GM21526 (cell line): ENCODE data around the gene TPCN2.

Experiments used
- ATAC-seq: cut with Tn5 transposase; IDR thresholded peaks from one replicate; pipeline ENCODE4 v1.9.1; 2021; ENCODE audit warnings: moderate library complexity; ENCODE audit not compliant: unreplicated experiment, low FRiP score

Gene TPCN2

GRCh38 chr11:69010361-69010891 lies 38.3 kb upstream of the TPCN2 start:
- ATAC-seq, result no peak

GRCh38 chr11:69010964-69011623 lies 37.6 kb upstream of the TPCN2 start:
- no peak for ATAC-seq

DNA sequence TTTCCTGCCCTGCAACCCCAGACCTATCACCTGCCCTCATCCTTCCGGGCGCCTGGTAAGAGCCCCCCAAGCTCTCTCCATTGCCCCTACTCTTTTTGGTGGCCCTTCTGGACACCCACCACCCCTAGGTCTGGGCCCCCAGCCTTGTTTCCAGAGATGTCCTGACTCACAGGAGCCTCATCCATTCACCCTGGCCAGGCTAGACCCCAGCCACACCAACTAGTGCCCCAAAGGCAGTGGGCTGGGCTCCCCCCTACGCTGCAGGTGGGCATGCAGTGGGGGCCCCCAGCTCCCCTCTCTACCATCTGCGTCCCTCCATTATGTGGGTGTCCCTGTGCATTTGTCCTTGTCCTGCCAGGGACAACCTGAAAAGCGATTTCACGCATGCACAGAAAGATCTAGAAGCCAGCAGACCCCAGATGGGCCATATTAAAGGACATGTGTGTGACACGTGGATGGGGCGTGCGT lies 37.1 kb upstream of the TPCN2 start:
- no peak for ATAC-seq

DNA sequence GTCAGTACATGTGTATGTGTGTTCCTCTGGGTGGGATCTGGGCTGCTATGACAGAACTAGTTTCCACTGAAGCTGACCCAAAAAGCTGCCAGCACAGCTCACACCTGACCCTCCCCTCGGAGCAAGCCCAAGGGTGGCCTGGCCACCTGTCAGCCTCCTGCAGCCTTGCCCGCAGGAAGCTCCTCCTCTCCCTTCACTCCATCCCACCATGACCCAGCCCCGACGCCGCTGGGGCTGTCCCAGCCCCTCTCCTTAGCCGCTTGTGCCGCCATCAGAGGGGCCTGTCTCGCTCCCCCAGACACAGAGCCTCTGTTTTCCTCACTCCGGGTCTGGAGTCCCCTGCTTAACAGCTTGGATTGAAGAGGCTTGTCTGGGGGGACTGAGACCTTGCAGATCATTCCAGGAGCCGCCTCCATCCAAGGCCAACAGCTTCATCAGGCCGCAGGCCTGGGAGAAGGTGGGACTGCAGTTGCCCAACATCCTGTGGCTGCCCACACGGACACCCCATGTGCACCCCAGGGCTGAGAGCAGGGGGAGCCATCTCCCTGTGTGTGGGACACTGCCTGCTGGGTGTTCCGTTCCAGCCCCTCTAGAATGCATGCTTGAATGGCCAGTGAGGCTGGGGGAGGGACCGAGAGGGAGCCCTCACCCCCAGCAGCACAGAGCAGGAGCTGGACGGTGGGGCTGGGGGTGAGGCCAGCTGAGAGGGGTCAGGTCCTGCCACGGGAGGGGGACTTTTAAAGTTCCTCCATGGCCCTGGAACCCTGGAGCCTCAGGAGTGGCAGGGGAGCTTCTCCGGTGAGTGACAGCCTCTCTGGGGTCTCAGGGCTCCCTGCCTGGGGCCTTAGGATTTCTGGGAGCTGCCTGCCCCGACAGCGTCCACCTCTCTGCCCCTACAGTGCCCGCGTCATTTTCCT lies 36.4 kb upstream of the TPCN2 start:
- no peak for ATAC-seq

DNA sequence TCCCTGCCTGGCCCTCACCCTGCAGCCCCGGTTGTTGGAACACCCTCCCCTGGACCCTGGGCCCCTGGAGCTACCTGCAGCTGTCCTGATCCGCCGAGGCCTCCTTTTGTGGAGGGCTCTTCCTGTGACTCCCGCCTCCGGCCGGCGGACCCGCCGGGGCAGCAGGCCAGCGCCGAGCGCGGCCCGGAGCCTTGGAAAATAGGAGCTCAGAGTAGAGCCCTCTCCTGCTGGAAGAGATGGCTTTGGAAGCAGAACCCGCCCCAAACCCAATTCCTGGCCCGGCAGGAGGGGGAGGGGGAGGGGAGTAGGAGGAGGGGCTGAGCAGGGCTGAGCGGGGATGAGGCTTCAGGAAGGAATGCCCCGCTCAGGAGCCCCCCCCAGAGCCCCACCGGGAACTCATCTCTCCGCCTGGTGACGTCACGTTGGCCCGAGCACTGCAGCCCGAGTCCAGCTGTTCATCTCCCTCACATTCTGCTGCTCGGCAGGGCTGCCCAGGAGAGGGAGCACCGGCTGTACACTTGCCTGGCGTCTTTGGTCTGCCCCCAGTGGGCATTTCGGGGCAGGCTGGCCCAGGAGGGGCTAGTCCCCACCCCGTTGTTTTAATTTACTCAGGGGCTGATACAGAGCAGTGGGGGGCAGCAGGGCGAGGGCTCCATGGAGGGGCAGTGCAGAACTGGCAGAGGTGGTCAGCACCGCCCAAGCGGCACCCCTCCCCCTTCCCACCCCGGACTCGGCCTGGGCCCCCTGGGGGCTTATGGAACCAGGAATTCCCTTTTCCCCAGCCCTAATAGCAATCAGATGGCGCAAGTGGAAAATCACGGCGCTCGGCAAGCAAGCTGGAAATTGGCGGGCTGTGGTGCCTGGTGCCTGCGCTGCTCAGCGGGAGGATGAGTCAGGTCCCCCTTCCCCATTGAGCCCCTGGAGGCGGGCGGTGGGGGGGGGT lies 35.5 kb upstream of the TPCN2 start, which contains the start of gene MRGPRF:
TSS of gene MRGPRF (minus strand) at position 238 of the 943 bp plus-strand sequence. CDS start 3,345 bp downstream, outside the sequence.
- ATAC-seq, result no peak

DNA sequence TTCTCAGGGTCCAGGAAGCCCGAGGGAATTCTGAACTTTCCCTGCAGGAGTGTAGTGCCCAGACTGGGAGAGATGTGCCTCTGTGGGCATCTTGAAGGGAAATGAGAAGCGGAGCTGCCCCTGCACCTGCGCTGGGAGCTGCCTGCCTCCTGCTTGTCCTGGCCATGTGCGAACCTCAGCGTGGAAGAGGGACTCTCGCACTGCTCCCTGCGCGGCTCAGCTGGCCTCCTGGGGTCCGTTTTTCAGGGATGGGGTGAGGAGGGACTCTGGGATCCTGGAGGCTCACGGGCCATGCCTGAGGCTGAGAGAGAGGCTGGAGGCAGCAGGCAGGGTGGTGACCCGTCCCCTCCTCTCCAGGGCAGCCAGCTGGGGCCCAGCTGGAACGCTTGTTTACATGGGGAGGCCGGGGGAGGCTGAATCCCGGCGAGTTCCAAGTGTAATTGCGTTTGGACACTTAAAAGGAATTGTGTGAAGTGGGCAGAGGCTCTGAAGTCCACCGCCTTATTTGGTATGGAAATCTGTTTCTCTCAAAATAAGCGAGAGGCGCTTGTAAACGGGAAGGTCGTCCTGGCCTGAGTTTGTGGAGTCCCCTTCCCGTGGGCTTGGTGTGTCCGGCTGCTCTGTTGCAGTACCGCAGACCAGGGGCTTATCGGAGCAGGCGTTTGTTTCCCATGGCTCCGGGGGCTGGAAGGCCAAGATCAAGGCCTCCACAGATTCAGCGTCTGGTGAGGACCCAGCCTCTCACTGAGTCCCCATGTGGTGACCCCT lies 34.5 kb upstream of the TPCN2 start:
- no peak for ATAC-seq

DNA sequence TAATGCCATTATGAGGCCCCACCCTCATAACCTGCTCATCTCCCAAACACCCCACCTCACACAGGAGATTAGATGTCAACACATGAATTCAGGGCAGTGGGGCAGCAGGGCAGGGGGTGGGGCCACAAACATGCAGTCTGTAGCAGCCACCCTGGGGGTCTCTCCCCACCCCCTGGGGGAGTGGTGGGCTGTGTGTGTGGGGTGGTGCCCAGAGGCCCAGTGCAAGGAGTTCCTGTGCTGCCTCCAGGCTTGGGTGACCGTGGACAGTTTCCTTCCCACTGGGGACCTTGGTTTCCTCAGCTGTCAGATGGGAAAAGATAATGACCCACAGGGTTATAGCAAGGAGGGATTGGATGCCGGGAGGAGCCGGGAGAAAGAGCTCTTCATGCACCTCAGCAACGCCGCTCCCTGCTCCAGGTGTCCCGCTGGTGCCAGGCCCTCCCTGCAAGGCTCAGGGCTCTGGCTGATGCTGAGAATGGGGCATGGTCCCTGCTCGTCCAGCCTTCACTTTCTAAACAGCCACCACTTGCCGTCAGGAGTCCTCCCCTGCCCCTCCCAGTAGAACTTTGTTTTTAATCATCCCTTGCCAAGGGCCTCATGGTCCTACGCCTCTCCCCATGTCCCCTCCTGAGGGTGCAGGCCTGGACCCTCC lies 33.7 kb upstream of the TPCN2 start:
- ATAC-seq, result no peak

GRCh38 chr11:69017951-69018350 lies 30.8 kb upstream of the TPCN2 start:
- ATAC-seq, result no peak

- ATAC-seq, result no peak
Measured at GRCh38 chr11:69018924-69019323, 29.8 kb upstream of the TPCN2 start.

DNA sequence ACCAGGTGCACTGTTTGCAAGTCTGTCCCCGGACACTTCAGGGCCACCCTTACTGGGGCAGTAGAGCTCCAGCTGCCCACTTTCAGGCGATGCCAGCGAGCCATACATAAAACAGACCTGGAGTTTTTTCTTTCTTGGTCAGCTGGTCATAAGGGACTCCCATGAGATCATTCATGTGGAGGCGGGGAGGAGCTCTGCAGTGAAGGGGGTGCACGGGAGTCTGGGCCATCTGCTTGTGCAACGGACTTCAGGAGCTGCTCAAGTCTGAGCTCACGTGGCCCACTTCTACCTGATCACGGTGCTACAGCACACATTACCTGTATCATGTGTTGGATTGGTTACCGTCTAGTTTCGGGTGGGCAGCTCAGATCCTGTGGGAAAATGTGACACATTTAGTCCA lies 26.5 kb upstream of the TPCN2 start:
- no peak for ATAC-seq

GRCh38 chr11:69024509-69024908 lies 24.2 kb upstream of the TPCN2 start:
- no peak for ATAC-seq

DNA sequence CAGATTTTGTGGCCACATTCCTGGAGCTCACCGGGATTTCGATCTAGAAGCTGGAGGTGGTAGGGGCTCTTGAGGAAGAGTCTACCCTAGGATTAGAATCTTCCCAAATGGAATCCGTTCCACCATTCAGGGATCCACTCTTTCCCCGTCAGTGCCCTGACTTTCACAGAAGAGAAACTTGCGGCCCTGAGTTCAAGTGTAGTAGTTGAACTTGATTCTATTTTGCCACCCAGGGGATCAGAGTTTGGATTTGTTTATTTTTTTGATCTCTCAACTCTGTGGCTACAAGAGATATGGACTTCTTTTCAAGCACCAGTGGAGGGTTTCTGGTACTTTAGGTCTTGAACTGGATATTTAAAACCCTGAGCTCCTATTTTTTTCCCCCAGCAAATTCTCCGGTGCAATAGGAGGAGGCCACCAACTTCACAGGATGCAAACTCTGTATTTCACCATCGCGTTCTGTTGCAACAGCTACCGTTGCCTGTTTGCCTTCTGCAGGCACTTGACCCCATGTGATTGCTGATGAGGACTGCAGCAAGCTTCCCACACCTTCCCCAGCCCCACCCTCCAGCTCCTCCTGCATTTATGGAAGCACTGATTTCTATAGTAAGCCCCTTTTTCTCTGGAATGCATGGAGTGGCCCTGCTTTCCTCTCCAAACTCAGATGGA lies 20.9 kb upstream of the TPCN2 start:
- no peak for ATAC-seq

DNA sequence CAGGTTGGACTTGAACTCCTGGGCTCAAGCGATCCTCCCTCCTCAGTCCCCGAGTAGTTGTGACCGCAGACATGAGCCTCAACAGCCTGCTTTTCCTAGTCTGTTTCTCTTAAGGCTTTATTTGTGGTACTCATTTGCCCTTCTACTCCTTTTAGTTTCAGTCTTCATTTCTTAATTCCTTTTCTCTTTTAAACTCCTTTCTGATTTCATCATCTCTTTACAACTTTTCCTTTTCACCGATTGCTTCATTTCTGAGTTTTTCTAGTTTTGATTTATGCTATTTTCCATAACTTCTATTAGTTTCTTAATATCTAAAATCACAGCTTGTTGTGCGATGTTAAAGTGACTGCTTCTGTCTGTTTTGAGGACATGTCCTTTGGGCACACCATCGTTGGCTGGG lies 18.4 kb upstream of the TPCN2 start:
- no peak for ATAC-seq

GRCh38 chr11:69032833-69033232 lies 15.9 kb upstream of the TPCN2 start:
- no peak for ATAC-seq

DNA sequence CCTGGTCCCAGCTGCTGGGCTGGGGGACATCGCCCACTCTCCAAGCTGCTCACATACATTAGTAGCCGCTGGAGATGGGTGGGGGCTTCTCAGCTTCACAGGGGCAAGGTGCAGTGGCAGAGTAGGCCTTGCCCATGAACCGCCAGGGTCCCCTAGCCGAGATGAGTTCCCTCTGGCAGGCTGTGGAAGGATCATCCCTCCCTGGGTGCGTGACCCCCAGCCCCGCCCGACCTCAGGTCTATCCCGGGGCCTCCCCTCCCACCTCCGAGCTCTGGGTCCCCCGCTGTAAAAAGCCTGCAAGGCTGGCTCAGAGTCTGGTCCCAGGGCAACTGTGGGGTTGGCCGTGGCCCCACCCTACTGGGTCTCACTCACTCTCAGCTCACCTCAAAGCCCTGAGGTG lies 15.3 kb upstream of the TPCN2 start:
- ATAC-seq, result no peak

- ATAC-seq, result no peak
Measured at GRCh38 chr11:69034123-69034867, 14.4 kb upstream of the TPCN2 start.

GRCh38 chr11:69035150-69035945 lies 13.4 kb upstream of the TPCN2 start:
- no peak for ATAC-seq
